B cell (primary cell): ENCODE measurements around the gene KLHDC8A.

Source experiments
- EZH2 ChIP-seq: IDR thresholded peaks from 2 replicates; pipeline ENCODE4 v1.6.1; 2012; ENCODE audit warnings: borderline replicate concordance, low read depth, mild to moderate bottlenecking, moderate library complexity, low read length; ENCODE audit not compliant: insufficient read depth, poor library complexity, severe bottlenecking
- TF ChIP-seq, protein P1 (sequence below): fragments of 200-600 bp; IDR thresholded peaks from one replicate; pipeline ENCODE4 v1.8.0; 2022; ENCODE audit warnings: antibody characterized with exemption, mild to moderate bottlenecking

DNA sequence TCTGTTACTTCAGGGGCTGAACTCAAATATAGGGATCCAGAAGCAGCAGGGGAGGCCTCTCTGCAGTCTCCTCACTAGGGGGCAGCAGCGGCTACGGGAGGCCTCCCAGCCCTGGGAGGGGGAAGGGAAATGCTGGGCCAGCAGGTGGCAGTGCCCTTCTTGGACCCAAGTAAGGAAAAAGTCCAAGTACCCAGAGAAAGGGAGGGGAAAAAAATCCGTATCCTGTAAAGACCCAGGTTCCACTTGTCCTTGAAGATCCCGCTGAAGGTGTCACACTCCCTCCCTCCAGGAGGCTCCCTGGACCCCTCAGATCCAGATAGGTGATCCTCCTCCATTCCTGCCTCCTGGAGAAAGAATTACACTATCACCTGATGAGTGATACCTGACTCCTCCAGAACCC lies 21.0 kb downstream of the KLHDC8A start:
- TF ChIP-seq EZH2: no peak
- TF ChIP-seq, protein P1, sequence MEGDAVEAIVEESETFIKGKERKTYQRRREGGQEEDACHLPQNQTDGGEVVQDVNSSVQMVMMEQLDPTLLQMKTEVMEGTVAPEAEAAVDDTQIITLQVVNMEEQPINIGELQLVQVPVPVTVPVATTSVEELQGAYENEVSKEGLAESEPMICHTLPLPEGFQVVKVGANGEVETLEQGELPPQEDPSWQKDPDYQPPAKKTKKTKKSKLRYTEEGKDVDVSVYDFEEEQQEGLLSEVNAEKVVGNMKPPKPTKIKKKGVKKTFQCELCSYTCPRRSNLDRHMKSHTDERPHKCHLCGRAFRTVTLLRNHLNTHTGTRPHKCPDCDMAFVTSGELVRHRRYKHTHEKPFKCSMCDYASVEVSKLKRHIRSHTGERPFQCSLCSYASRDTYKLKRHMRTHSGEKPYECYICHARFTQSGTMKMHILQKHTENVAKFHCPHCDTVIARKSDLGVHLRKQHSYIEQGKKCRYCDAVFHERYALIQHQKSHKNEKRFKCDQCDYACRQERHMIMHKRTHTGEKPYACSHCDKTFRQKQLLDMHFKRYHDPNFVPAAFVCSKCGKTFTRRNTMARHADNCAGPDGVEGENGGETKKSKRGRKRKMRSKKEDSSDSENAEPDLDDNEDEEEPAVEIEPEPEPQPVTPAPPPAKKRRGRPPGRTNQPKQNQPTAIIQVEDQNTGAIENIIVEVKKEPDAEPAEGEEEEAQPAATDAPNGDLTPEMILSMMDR: peak; percentile 91
